Pancreas (tissue), 10 donors: ENCODE results near the gene CHPF2. TPM values are rescaled to one million over a fixed set of nuclear protein-coding genes. Genes with fewer than 3 reads are reported as not detected.

Source experiments
- ATAC-seq, 4 donors: fragments of 200-7000 bp; cut with Tn5 transposase; one replicate each; pipeline versions ENCODE4 v1.8.0 to v1.9.1; 2020; ENCODE audit warnings: mild to moderate bottlenecking in 4 of 4, moderate library complexity in 4 of 4
- DNase-seq, 6 donors: peaks; one replicate each; pipeline ENCODE4 v3.0.0-alpha.2; 2020
- FAIRE-seq: peaks from 2 replicates; lab custom pipeline; 2012; peaks lifted over from hg19 to GRCh38; lab: Jason Lieb, UNC
- H3K27ac ChIP-seq, 4 donors: fragments of 200-600 bp; sonication (generic); 1 replicate in 3 of 4; 2 replicates in 1 of 4; pipeline versions ENCODE4 v1.5.0 to v1.8.0; 2020
- H3K27me3 ChIP-seq, 4 donors: fragments of 200-600 bp; one replicate each; pipeline ENCODE4 v1.8.0; 2021
- H3K36me3 ChIP-seq, 3 donors: fragments of 200-600 bp; sonication (generic) in 1 of 3; one replicate each; pipeline versions ENCODE4 v1.5.0 to v1.8.0; 2020 to 2021
- H3K4me1 ChIP-seq, 3 donors: fragments of 200-600 bp; one replicate each; pipeline ENCODE4 v1.8.0; 2021
- H3K4me3 ChIP-seq, 4 donors: fragments of 200-600 bp; sonication (generic) in 2 of 4; one replicate each; pipeline versions ENCODE4 v1.5.0 to v1.8.0; 2020 to 2021
- H3K9me3 ChIP-seq, 4 donors: fragments of 200-600 bp; one replicate each; pipeline ENCODE4 v1.8.0; 2021
- WGBS, 2 donors: extraction: QIAGEN DNeasy Blood & Tissue Kit; methylation state at CpG; one replicate each; pipeline ENCODE4 v1.1.7; 2013; 5-methylcytosine and 5-hydroxymethylcytosine counted together
- intact Hi-C, 3 donors: fragments of 100-400 bp; cut with DNase I; formaldehyde crosslinking; loops; one replicate each; pipeline versions ENCODE4 v1.11.1 to v1.14.2; 2022
- polyA plus RNA-seq, 2 donors: library from polyadenylated mRNA; stranded (reverse); fragments of 200-250 nt; gene quantifications; one replicate each; pipeline ENCODE4 v1.2.3, GENCODE V29; 2013
- total RNA-seq, 6 donors: library from RNA; stranded (reverse); fragmentation: NEBNext Ultra II Directional in 4 of 6; extraction: Animal tissue kit (Norgen Biotek cat#: 25700) in 4 of 6; gene quantifications; one replicate each; pipeline versions ENCODE4 v1.2.1 to v1.2.4, GENCODE V29; 2021 to 2023
- TF ChIP-seq, protein P1 (sequence below), 4 donors: fragments of 200-600 bp; sonication (generic) in 3 of 4; IDR thresholded peaks; one replicate each; pipeline versions ENCODE4 v1.5.0 to v1.8.0; 2021; ENCODE audit warnings: antibody characterized with exemption in 4 of 4
- donor health status: healthy with polysubstance abuse.
- donor health status: DM: no; HTN: no; CAD: no; lungs with moderate emphysema.
- donor health status: DM: no; HTN: no; CAD: no.
- donor health status: control.
- donor health status: control.
- donor health status: Bipolar disorder and iron deficiency.
- donor health status: DM: yes; HTN: yes; CAD: no.
- donor health status: DM: no; HTN: no; CAD: no.
- donor health status: DM: no; HTN: no; CAD: no.
- donor health status: DM: yes; HTN: yes; CAD: no.

The CHPF2 gene
- total and polyA plus RNA-seq, 8 donors = 12.8 to 38.6 (median 21.7) TPM

- Histone ChIP-seq H3K4me3 (no peak overlapping the region), H3K4me1 (peaks cover 0 to 1% (median 1%) of the 10 kb centered on the region in 3 donors), H3K27ac (no peak overlapping the region), H3K9me3 (no peaks in the 10 kb centered on the region), H3K27me3 (no peaks in the 10 kb centered on the region), H3K36me3 (peaks cover 0 to 25% (median 4%) of the 10 kb centered on the region in 3 donors)
- WGBS, 2 donors = 87 to 88% methylated on average over 25 of the region's 25 CpGs
- intact Hi-C loops = no loop called here
- DNase-seq (no peak), FAIRE-seq (no peak), ATAC-seq (no peak)
- TF ChIP-seq, protein P1, sequence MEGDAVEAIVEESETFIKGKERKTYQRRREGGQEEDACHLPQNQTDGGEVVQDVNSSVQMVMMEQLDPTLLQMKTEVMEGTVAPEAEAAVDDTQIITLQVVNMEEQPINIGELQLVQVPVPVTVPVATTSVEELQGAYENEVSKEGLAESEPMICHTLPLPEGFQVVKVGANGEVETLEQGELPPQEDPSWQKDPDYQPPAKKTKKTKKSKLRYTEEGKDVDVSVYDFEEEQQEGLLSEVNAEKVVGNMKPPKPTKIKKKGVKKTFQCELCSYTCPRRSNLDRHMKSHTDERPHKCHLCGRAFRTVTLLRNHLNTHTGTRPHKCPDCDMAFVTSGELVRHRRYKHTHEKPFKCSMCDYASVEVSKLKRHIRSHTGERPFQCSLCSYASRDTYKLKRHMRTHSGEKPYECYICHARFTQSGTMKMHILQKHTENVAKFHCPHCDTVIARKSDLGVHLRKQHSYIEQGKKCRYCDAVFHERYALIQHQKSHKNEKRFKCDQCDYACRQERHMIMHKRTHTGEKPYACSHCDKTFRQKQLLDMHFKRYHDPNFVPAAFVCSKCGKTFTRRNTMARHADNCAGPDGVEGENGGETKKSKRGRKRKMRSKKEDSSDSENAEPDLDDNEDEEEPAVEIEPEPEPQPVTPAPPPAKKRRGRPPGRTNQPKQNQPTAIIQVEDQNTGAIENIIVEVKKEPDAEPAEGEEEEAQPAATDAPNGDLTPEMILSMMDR (IDR thresholded peaks at IDR 0.05) = no peak
Measured at GRCh38 chr7:151238924-151239836, 6.9 kb downstream of the CHPF2 start.

DNA sequence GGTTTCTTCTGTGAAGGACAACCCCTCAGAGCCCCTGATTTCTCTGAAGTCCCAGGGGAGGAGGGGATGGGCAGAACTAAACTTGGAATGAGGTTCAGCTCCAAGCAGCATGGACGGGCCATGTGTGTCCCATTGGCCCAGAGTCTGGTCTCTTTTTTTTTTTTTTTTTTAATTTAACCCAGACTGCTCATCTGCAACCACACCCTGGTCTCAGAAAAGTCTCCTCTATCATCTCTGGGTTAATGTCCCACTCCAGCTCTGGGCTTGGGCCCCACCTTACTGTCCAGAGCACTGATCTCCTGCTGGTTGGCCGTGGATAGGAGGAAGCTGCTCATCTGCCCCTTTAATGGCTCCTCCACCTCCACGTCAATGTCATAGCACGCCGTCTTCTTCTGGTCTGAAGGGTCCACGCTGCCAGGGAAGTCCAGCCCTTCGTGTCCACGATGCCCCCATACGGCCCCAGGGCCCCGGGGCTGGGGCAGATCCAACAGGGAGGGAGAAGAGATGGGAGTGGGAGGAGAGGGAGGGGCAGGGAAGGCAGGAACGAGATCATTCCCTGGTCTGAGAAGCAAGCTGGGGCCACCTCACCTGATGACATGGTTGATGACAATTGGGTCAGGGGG is 7.7 kb downstream of the CHPF2 start:
- peaks cover 0 to 5% (median 3%) of the 10 kb centered on the region in 3 donors for H3K4me1 ChIP-seq
- no peak overlapping the region for H3K4me3 ChIP-seq
- intact Hi-C loops = loop anchor here in 2 of 3 donors (5.0 to 10.0 kb wide), 2 partner anchors 62 to 65 kb away; no protein-coding TSS in a partner anchor
- H3K27me3 ChIP-seq = no peaks in the 10 kb centered on the region
- DNase-seq = no peak
- 66 to 76% methylated on average over 11 of the region's 11 CpGs for WGBS, 2 donors
- peaks cover 0 to 25% (median 4%) of the 10 kb centered on the region in 3 donors for H3K36me3 ChIP-seq
- no peaks in the 10 kb centered on the region for H3K9me3 ChIP-seq
- FAIRE-seq = no peak
- TF ChIP-seq, protein P1 (IDR thresholded peaks at IDR 0.05) = no peak
- no peak overlapping the region for H3K27ac ChIP-seq
- no peak for ATAC-seq

DNA sequence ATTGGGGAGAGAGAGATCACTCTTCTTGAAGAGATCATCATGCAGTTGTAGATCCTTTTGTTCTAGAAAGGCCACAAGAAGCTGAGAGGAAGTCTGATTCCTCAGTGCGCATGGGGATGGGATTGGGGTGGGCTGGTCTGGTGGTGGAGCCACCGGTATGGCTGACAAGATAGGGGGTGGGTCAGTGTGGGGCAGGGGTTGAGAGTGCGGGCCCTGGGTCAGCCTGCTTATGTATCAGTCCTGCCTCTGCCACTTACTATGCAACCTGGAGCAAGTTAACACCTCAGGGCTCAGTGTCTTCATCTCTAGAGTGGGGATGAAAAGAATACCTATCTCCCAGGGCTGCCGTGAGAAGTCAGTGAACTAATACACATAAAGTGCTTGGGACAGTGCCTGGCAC is 8.3 kb downstream of the CHPF2 start:
- ATAC-seq (no peak), FAIRE-seq (no peak), DNase-seq (no peak)
- no peak overlapping the region for H3K27ac ChIP-seq
- no peaks in the 10 kb centered on the region for H3K27me3 ChIP-seq
- peaks cover 0 to 20% (median 4%) of the 10 kb centered on the region in 3 donors for H3K36me3 ChIP-seq
- H3K9me3 ChIP-seq = no peaks in the 10 kb centered on the region
- WGBS, 2 donors = 80 to 86% methylated on average over 4 of the region's 4 CpGs
- intact Hi-C loops = loop anchor here in 2 of 3 donors (5.0 to 10.0 kb wide), 2 partner anchors 62 to 64 kb away; no protein-coding TSS in a partner anchor
- TF ChIP-seq, protein P1 (IDR thresholded peaks at IDR 0.05) = no peak
- peaks cover 6 to 10% (median 8%) of the 10 kb centered on the region in 3 donors for H3K4me1 ChIP-seq
- no peak overlapping the region for H3K4me3 ChIP-seq

DNA sequence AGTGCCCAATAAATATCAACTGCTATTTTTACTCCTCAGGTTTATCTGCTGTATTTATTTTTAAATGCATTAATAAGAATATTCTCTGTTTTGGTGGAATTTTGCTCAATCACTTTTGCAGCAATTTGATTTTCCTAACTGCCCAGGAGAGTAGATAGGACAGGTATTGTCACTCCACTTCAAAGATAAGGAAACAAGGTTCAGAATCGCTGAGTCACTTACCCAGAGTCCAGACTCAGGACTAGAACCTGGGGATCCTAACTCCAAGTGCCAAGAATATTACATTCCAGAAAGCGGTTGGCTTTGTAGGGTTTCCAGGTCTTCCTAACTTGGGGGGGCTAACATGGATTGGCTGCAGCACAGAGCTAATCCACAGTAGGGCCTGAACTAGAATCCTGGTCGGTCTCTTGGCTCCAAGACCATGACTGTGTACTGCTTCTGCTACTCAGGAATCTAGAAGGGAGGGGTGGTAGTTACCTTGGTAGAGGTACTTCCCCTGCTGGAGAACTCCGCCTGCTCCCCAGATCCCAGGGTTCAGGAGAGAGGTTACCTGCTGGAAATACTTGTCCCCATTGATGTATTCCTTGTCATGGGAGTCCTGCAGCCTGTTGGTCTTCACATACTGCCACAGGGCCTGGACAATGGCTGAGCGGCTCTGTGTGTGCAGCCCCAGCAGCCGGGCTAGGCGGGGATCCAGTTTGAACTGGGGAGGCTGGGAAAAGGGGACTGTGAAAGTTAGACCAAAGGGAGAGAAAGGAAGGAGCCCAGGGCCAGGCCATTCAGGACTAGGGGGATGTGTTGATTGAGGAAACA is 8.9 kb downstream of the CHPF2 start:
- WGBS, 2 donors = 84 to 86% methylated on average over 7 of the region's 7 CpGs
- H3K4me3 ChIP-seq = no peak overlapping the region
- no peaks in the 10 kb centered on the region for H3K27me3 ChIP-seq
- DNase-seq (no peak), ATAC-seq (no peak), FAIRE-seq (no peak)
- TF ChIP-seq, protein P1 (IDR thresholded peaks at IDR 0.05) = no peak
- H3K9me3 ChIP-seq = no peaks in the 10 kb centered on the region
- H3K27ac ChIP-seq = no peak overlapping the region
- peaks cover 7 to 13% (median 8%) of the 10 kb centered on the region in 3 donors for H3K4me1 ChIP-seq
- intact Hi-C loops = loop anchor here in 2 of 3 donors (5.0 to 10.0 kb wide), 2 partner anchors 61 to 64 kb away; no protein-coding TSS in a partner anchor
- H3K36me3 ChIP-seq = peaks cover 0 to 20% (median 4%) of the 10 kb centered on the region in 3 donors
